Measurements from ENCODE around the gene EAF1. TPM values are rescaled to one million over a fixed set of nuclear protein-coding genes. Genes with fewer than 3 reads are reported as not detected.

Gene EAF1
- total and polyA plus RNA-seq, 2 of the 8 experiments (the other 6 are each of a cell fraction or from before 2014, with no cell fraction given), result 13.9 to 26.8 TPM

DNA sequence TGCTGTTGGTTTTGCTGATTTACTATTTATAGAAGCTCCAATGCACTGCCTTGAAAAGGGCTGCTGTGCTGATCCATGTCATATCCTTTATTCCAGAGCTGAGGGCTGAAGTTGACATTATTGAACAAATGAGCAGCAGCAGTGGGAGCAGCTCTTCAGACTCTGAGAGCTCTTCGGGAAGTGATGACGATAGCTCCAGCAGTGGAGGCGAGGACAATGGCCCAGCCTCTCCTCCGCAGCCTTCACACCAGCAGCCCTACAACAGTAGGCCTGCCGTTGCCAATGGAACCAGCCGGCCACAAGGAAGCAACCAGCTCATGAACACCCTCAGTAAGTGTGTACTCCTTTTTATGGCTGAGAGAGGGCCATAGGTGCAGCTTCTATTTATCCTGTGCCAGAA, 8.8 kb downstream of the EAF1 start:
- POLR2A ChIA-PET (ENCODE audit: partially characterized antibody), result interaction anchor here (0.5 to 0.6 kb wide), 2 partner anchors 27 to 908 kb away, joined by 3 read pairs; no protein-coding TSS in a partner anchor
- H3K18ac ChIP-seq (ENCODE audit: extremely low read depth, low read length), result no peak overlapping the region

More for the DNA sequence above, 8.8 kb downstream of the EAF1 start:
- no peaks in the 10 kb centered on the region for H3K23me2 ChIP-seq (ENCODE audit: low read depth, low read length)
- H3K4me1 ChIP-seq (replicated peaks in 1 of 4; ENCODE audit: control insufficient read depth in 3 of 4, insufficient read depth in 4 of 4, low read length in 3 of 4), result no peaks in the 10 kb centered on the region
- DNase-seq (ENCODE audit: low read depth in 1 of 2, low spot score in 2 of 2), result no peak
- peaks cover 0 to 2% of the 10 kb centered on the region in 2 experiments for H4K20me1 ChIP-seq (replicated peaks in 1 of 2; ENCODE audit: control insufficient read depth in 1 of 2, insufficient read depth in 2 of 2, low read length in 2 of 2)
- no peaks in the 10 kb centered on the region for H3K79me2 ChIP-seq (ENCODE audit: control insufficient read depth in 1 of 2, insufficient read depth in 2 of 2, low read length in 2 of 2)
- H3K36me3 ChIP-seq (ENCODE audit: control insufficient read depth in 2 of 4, insufficient read depth in 4 of 4, low read length in 3 of 4), result peaks cover 20 to 81% (median 60%) of the 10 kb centered on the region in 4 experiments
- no peak overlapping the region for H3K9ac ChIP-seq (replicated peaks in 1 of 4; ENCODE audit: extremely low read depth in 1 of 4, low read depth in 3 of 4, low read length in 3 of 4)
- H3K27ac ChIP-seq (ENCODE audit: low read depth, low read length), result no peak overlapping the region
- TF ChIP-seq TAF7 (optimal IDR thresholded peaks at IDR 0.05; ENCODE audit: borderline replicate concordance, low read depth, low read length) (no peak), CREB1 (IDR thresholded peaks at IDR 0.05) (no peak), CEBPB (IDR thresholded peaks at IDR 0.05; ENCODE audit: low read depth, low read length) (no peak), CTBP2 (IDR thresholded peaks at IDR 0.05; ENCODE audit: borderline replicate concordance, insufficient read depth, insufficient read length, low read length) (no peak), POU5F1 (IDR thresholded peaks at IDR 0.05; ENCODE audit: low read depth, low read length) (no peak), SIX5 (IDR thresholded peaks at IDR 0.05; ENCODE audit: low read depth, low read length) (no peak)
- H2BK120ac ChIP-seq (replicated peaks; ENCODE audit: low read depth, low read length), result no peak overlapping the region
- no peak overlapping the region for H3K14ac ChIP-seq (ENCODE audit: insufficient read length)
- no peak overlapping the region for H2AK5ac ChIP-seq (ENCODE audit: low read depth, low read length)
- no peak overlapping the region for H3K56ac ChIP-seq (replicated peaks; ENCODE audit: insufficient read length, low read depth, low read length)
- no peak overlapping the region for H2AFZ ChIP-seq (ENCODE audit: low read length)
- no peak overlapping the region for H4K91ac ChIP-seq (replicated peaks; ENCODE audit: insufficient read length, low read length)
- no peaks in the 10 kb centered on the region for H3K9me3 ChIP-seq (ENCODE audit: insufficient read depth in 2 of 2, low read depth in 1 of 2, low read length in 1 of 2)
- CTCF ChIA-PET (ENCODE audit: partially characterized antibody), result interaction anchor here (1.1 to 1.2 kb wide), 2 partner anchors 9 to 329 kb away, joined by 3 to 5 read pairs; partner anchors contain the start of genes EAF1 and METTL6
- H3K4ac ChIP-seq (replicated peaks; ENCODE audit: insufficient read length, low read depth, low read length), result no peak overlapping the region
- no peaks in the 10 kb centered on the region for H3K27me3 ChIP-seq (replicated peaks in 1 of 4; ENCODE audit: control insufficient read depth in 3 of 4, extremely low read depth in 1 of 4, insufficient read depth in 3 of 4, low read length in 3 of 4)
- H3K4me3 ChIP-seq (ENCODE audit: extremely low read depth in 1 of 4, insufficient read depth in 2 of 4, low read depth in 3 of 4, low read length in 4 of 4), result no peak overlapping the region
- no peak overlapping the region for H3K4me2 ChIP-seq (ENCODE audit: insufficient read depth in 1 of 2, low read depth in 2 of 2, low read length in 2 of 2)
- whole genome bisulfite sequencing, 2 experiments (ENCODE audit: extremely low coverage in 1 of 2, insufficient coverage in 1 of 2, insufficient read length in 1 of 2, insufficient replicate concordance in 2 of 2, low coverage in 1 of 2, low lambda C conversion rate in 2 of 2, missing lambda C conversion rate in 1 of 2), result 91% methylated on average over 6 of the region's 6 CpGs; no CpG with 5 or more reads in 1 of the 2 experiments
- H2BK12ac ChIP-seq (ENCODE audit: low read depth, low read length), result no peak overlapping the region
- H4K8ac ChIP-seq (ENCODE audit: extremely low read depth, insufficient read depth, low read length), result no peak overlapping the region
- no peak overlapping the region for H2BK5ac ChIP-seq (ENCODE audit: low read depth, low read length)
- H2BK15ac ChIP-seq (ENCODE audit: low read length), result no peak overlapping the region
- H3K79me1 ChIP-seq (ENCODE audit: low read depth, low read length), result no peaks in the 10 kb centered on the region
- FAIRE-seq, result no peak
- no peak overlapping the region for H3K23ac ChIP-seq (ENCODE audit: insufficient read length)
- no peak overlapping the region for H2BK20ac ChIP-seq (ENCODE audit: low read length)
- no peak overlapping the region for H4K5ac ChIP-seq (ENCODE audit: insufficient read length, low read depth, low read length)

All from H1 (cell line).